H1 (cell line): ENCODE data around the gene MAP2K5. TPM values are rescaled to one million over a fixed set of nuclear protein-coding genes. Genes with fewer than 3 reads are reported as not detected.

Source experiments
- CHD7 ChIP-seq: fragments of 300-600 bp; sonication (generic); IDR thresholded peaks from 2 replicates; pipeline ENCODE4 v1.7.1; 2012; ENCODE audit warnings: low read length, moderate library complexity, mild to moderate bottlenecking, inconsistent platforms; ENCODE audit not compliant: insufficient replicate concordance
- CTBP2 ChIP-seq: IDR thresholded peaks from 2 replicates; pipeline ENCODE4 v1.7.0; 2011; ENCODE audit warnings: borderline replicate concordance, mild to moderate bottlenecking, moderate library complexity, mixed read lengths, low read length; ENCODE audit not compliant: insufficient read depth, insufficient read length
- HDAC2 ChIP-seq, 2 experiments: fragments of 300-600 bp in 1 of 2; sonication (generic) in 1 of 2; IDR thresholded peaks; 2 replicates each; pipeline ENCODE4 v1.6.1; 2011 to 2012; ENCODE audit warnings: low read depth in 2 of 2, low read length in 2 of 2, mild to moderate bottlenecking in 2 of 2, moderate library complexity in 2 of 2, borderline replicate concordance in 1 of 2, inconsistent platforms in 1 of 2
- MAFK ChIP-seq: IDR thresholded peaks from 2 replicates; pipeline ENCODE4 v1.6.1; 2012; ENCODE audit warnings: low read depth, mild to moderate bottlenecking, improper control_type of control experiment, low read length
- POU5F1 ChIP-seq: IDR thresholded peaks from 2 replicates; pipeline ENCODE4 v1.6.1; 2011; ENCODE audit warnings: low read depth, mild to moderate bottlenecking, low read length, moderate library complexity
- RNF2 ChIP-seq: fragments of 200-900, 300-1000 bp; sonication (generic); IDR thresholded peaks from 2 replicates; pipeline ENCODE4 v1.7.1; 2016; ENCODE audit warnings: borderline replicate concordance, low read depth, mild to moderate bottlenecking, antibody characterized with exemption, low read length; ENCODE audit not compliant: poor library complexity, severe bottlenecking; ENCODE audit errors: missing control alignments
- RXRA ChIP-seq: IDR thresholded peaks from 2 replicates; pipeline ENCODE4 v1.6.1; 2011; ENCODE audit warnings: low read depth, mild to moderate bottlenecking, low read length, moderate library complexity; ENCODE audit not compliant: insufficient read depth
- SAP30 ChIP-seq: fragments of 300-600 bp; sonication (generic); IDR thresholded peaks from 2 replicates; pipeline ENCODE4 v1.7.1; 2012; ENCODE audit warnings: low read length, moderate library complexity, mild to moderate bottlenecking, inconsistent platforms; ENCODE audit not compliant: insufficient read depth, insufficient replicate concordance
- SP4 ChIP-seq: IDR thresholded peaks from 2 replicates; pipeline ENCODE4 v1.6.1; 2012; ENCODE audit warnings: low read length, inconsistent platforms
- TBP ChIP-seq: IDR thresholded peaks from 2 replicates; pipeline ENCODE4 v1.6.1; 2011; ENCODE audit warnings: low read depth, low read length, improper control_type of control experiment
- YY1 ChIP-seq: IDR thresholded peaks from 2 replicates; pipeline ENCODE4 v1.6.1; 2011; ENCODE audit warnings: low read depth, mild to moderate bottlenecking, low read length
- polyA plus RNA-seq, 7 experiments: library from polyadenylated mRNA; depleted of rRNA in 3 of 7; stranded (reverse) in 5 of 7; unstranded in 2 of 7; fragments of >200 nt in 5 of 7; fragments of 200-250 nt in 2 of 7; gene quantifications; 1 replicate in 5 of 7; 2 replicates in 1 of 7; 4 replicates in 1 of 7; pipeline versions ENCODE4 v1.2.1 to v1.2.3, GENCODE V29; 2011 to 2013; ENCODE audit warnings: missing spikeins in 2 of 7, mixed read lengths in 2 of 7
- total RNA-seq: library from RNA; stranded (reverse); fragmentation: NEBNext Ultra II Directional; extraction: Animal tissue kit (Norgen Biotek cat#: 25700); gene quantifications from 2 replicates; pipeline ENCODE4 v1.2.1, GENCODE V29; 2021

Gene MAP2K5
- total and polyA plus RNA-seq, 2 of the 8 experiments (the other 6 are each of a cell fraction or from before 2014, with no cell fraction given) = 4.4 to 15.8 TPM

GRCh38 chr15:67585681-67586080, 43.2 kb downstream of the MAP2K5 start (continued):
- no peak for TF ChIP-seq CHD7
- TF ChIP-seq SAP30 = no peak
- TF ChIP-seq POU5F1 = no peak
- no peak for TF ChIP-seq RXRA
- no peak for TF ChIP-seq YY1
- no peak for TF ChIP-seq HDAC2 (IDR thresholded peaks at IDR 0.05; ENCODE audit: borderline replicate concordance in 1 of 2, low read depth in 2 of 2, low read length in 2 of 2)
- TF ChIP-seq CTBP2 = no peak
- no peak for TF ChIP-seq RNF2
- no peak for TF ChIP-seq SP4
- no peak for TF ChIP-seq TBP
- no peak for TF ChIP-seq MAFK
